CD4-positive, alpha-beta T cell treated with Interleukin-15 for 1 hour (primary cell): Measurements from ENCODE around the gene GAS7.
"Not testable (repeated sequence)": the region's sequence is repeated elsewhere in the genome, so short reads cannot be mapped to it uniquely, and the experiment has no call there.

Experiments
- DNase-seq: peaks from one replicate; pipeline ENCODE4 v3.0.0-alpha.2; 2020

Gene GAS7

GRCh38 chr17:9935408-9935807 is 263.0 kb downstream of the GAS7 start:
- no peak for DNase-seq

- DNase-seq: no peak
These were observed 264.1 kb downstream of the GAS7 start for GRCh38 chr17:9934331-9934730.

GRCh38 chr17:9932491-9932890 is 265.9 kb downstream of the GAS7 start:
- DNase-seq: no peak

- no peak for DNase-seq
These were observed 267.2 kb downstream of the GAS7 start for GRCh38 chr17:9931144-9931741.

GRCh38 chr17:9929871-9930270 is 268.5 kb downstream of the GAS7 start:
- no peak for DNase-seq

- no peak for DNase-seq
These were observed 269.6 kb downstream of the GAS7 start for GRCh38 chr17:9928601-9929333.

- DNase-seq: no peak
These were observed 272.1 kb downstream of the GAS7 start for GRCh38 chr17:9926150-9926804.

GRCh38 chr17:9925457-9925856 is 272.9 kb downstream of the GAS7 start:
- no peak for DNase-seq

GRCh38 chr17:9924735-9925191 is 273.6 kb downstream of the GAS7 start:
- DNase-seq: no peak

GRCh38 chr17:9922012-9922848 is 276.2 kb downstream of the GAS7 start:
- no peak for DNase-seq

- not testable (repeated sequence) for DNase-seq
These were observed 277.2 kb downstream of the GAS7 start for GRCh38 chr17:9921216-9921615.

GRCh38 chr17:9918804-9919352 is 279.5 kb downstream of the GAS7 start:
- DNase-seq: no peak

GRCh38 chr17:9918352-9918751 is 280.1 kb downstream of the GAS7 start:
- no peak for DNase-seq

GRCh38 chr17:9917801-9918200 is 280.6 kb downstream of the GAS7 start:
- DNase-seq: no peak

- no peak for DNase-seq
These were observed 281.3 kb downstream of the GAS7 start for GRCh38 chr17:9917131-9917530.

- DNase-seq: no peak
These were observed 282.3 kb downstream of the GAS7 start for GRCh38 chr17:9916108-9916507.

- DNase-seq: no peak
These were observed 284.9 kb downstream of the GAS7 start for GRCh38 chr17:9913476-9913875.

- no peak for DNase-seq
These were observed 286.0 kb downstream of the GAS7 start for GRCh38 chr17:9912121-9913099.

- no peak for DNase-seq
These were observed 287.3 kb downstream of the GAS7 start for GRCh38 chr17:9911089-9911488.

GRCh38 chr17:9908649-9909042 is 289.8 kb downstream of the GAS7 start:
- no peak for DNase-seq

GRCh38 chr17:9907883-9908648 is 290.3 kb downstream of the GAS7 start:
- DNase-seq: no peak
